ENCODE data around the gene CHRNA7. TPM values are rescaled to one million over a fixed set of nuclear protein-coding genes. Genes with fewer than 3 reads are reported as not detected.

Gene CHRNA7
- total and polyA plus RNA-seq, 10 of the 15 experiments (the other 5 are each of a cell fraction or from before 2014, with no cell fraction given) = 0.06 to 0.15 (median 0.12) TPM; not detected in 7

GRCh38 chr15:31993062-31993461 is 37.3 kb upstream of the CHRNA7 start:
- TF ChIP-seq RFX5 (IDR thresholded peaks at IDR 0.05; ENCODE audit: low read depth, low read length) (no peak), RUNX3 (IDR thresholded peaks at IDR 0.05; ENCODE audit: low read length) (no peak), USF2 (IDR thresholded peaks at IDR 0.05; ENCODE audit: borderline replicate concordance, low read depth, low read length) (no peak), PAX8 (IDR thresholded peaks at IDR 0.05) (no peak), ZZZ3 (IDR thresholded peaks at IDR 0.05; ENCODE audit: control insufficient read depth, insufficient read length, low read depth) (no peak), NR2C2 (IDR thresholded peaks at IDR 0.05; ENCODE audit: borderline replicate concordance, control insufficient read depth, insufficient read length, low read depth) (no peak), ZBED1 (IDR thresholded peaks at IDR 0.05; ENCODE audit: borderline replicate concordance) (no peak)
- FAIRE-seq = no peak

GRCh38 chr15:31997711-31998110 is 32.6 kb upstream of the CHRNA7 start:
- POLR2A ChIA-PET = no interaction called here
- H3K27ac ChIP-seq (ENCODE audit: control insufficient read depth, insufficient read depth) = no peak overlapping the region
- ATAC-seq (no peak), DNase-seq (ENCODE audit: low read depth, low spot score) (no peak), FAIRE-seq (no peak)
- in situ Hi-C loops (cut with MboI) = no loop called here
- CTCF ChIA-PET = no interaction called here
- TF ChIP-seq WRNIP1 (IDR thresholded peaks at IDR 0.05; ENCODE audit: borderline replicate concordance, low read depth, low read length) (no peak), NR2C2 (IDR thresholded peaks at IDR 0.05; ENCODE audit: borderline replicate concordance, control insufficient read depth, insufficient read length, low read depth) (no peak), NFYA (IDR thresholded peaks at IDR 0.05; ENCODE audit: borderline replicate concordance, low read depth, low read length) (no peak), NFXL1 (IDR thresholded peaks at IDR 0.05; ENCODE audit: borderline replicate concordance) (no peak), YY1 (IDR thresholded peaks at IDR 0.05; ENCODE audit: low read depth, low read length) (no peak), POLR2AphosphoS2 (IDR thresholded peaks at IDR 0.05; ENCODE audit: low read depth, low read length) (no peak), FOXK2 (IDR thresholded peaks at IDR 0.05) (no peak), KLF5 (IDR thresholded peaks at IDR 0.05; ENCODE audit: partially characterized antibody) (no peak), HSF1 (IDR thresholded peaks at IDR 0.05; ENCODE audit: low read depth, low read length) (no peak), E2F4 (IDR thresholded peaks at IDR 0.05; ENCODE audit: low read depth, low read length) (no peak)
- H3K9ac ChIP-seq (ENCODE audit: control insufficient read depth, insufficient read depth, low read length) = no peak overlapping the region
- H4K20me1 ChIP-seq (ENCODE audit: control insufficient read depth, insufficient read depth) = no peaks in the 10 kb centered on the region
- H3K9me3 ChIP-seq (replicated peaks; ENCODE audit: control insufficient read depth, insufficient read depth, low read length) = no peaks in the 10 kb centered on the region
- no peaks in the 10 kb centered on the region for H3K36me3 ChIP-seq (ENCODE audit: control insufficient read depth in 2 of 2, insufficient read depth in 2 of 2, low read length in 1 of 2)
- no peaks in the 10 kb centered on the region for H3K27me3 ChIP-seq (replicated peaks in 1 of 2; ENCODE audit: control insufficient read depth in 2 of 2, insufficient read depth in 2 of 2, low read length in 1 of 2)
- intact Hi-C loops (cut with micrococcal nuclease; ENCODE audit: unreplicated experiment) = no loop called here
- H3K4me1 ChIP-seq (ENCODE audit: control insufficient read depth, insufficient read depth, low read length) = no peaks in the 10 kb centered on the region
- no TSS peak for BruUV-seq (replicated peaks)
- no peak overlapping the region for H3K4me3 ChIP-seq
- no peaks in the 10 kb centered on the region for H3K79me2 ChIP-seq (ENCODE audit: control insufficient read depth, insufficient read depth, low read length)
- RAD21 ChIA-PET (ENCODE audit: unreplicated experiment) = no interaction called here
- no peak overlapping the region for H2AFZ ChIP-seq (ENCODE audit: control insufficient read depth, low read depth, low read length)
- H3K4me2 ChIP-seq (ENCODE audit: control insufficient read depth, insufficient read depth) = no peak overlapping the region
- SMC1A ChIA-PET (ENCODE audit: uncharacterized antibody, unreplicated experiment) = no interaction called here

More at GRCh38 chr15:31993062-31993461, 37.3 kb upstream of the CHRNA7 start:
- POLR2A ChIA-PET = no interaction called here
- Histone ChIP-seq H3K9me3 (replicated peaks; ENCODE audit: control insufficient read depth, insufficient read depth, low read length) (no peaks in the 10 kb centered on the region), H3K36me3 (ENCODE audit: control insufficient read depth in 2 of 2, insufficient read depth in 2 of 2, low read length in 1 of 2) (no peaks in the 10 kb centered on the region), H4K20me1 (ENCODE audit: control insufficient read depth, insufficient read depth) (no peaks in the 10 kb centered on the region), H2AFZ (ENCODE audit: control insufficient read depth, low read depth, low read length) (no peak overlapping the region), H3K27ac (ENCODE audit: control insufficient read depth, insufficient read depth) (no peak overlapping the region), H3K4me3 (no peak overlapping the region), H3K9ac (ENCODE audit: control insufficient read depth, insufficient read depth, low read length) (no peak overlapping the region), H3K27me3 (replicated peaks in 1 of 2; ENCODE audit: control insufficient read depth in 2 of 2, insufficient read depth in 2 of 2, low read length in 1 of 2) (no peaks in the 10 kb centered on the region), H3K79me2 (ENCODE audit: control insufficient read depth, insufficient read depth, low read length) (no peaks in the 10 kb centered on the region), H3K4me2 (ENCODE audit: control insufficient read depth, insufficient read depth) (no peak overlapping the region), H3K4me1 (ENCODE audit: control insufficient read depth, insufficient read depth, low read length) (no peaks in the 10 kb centered on the region)
- DNase-seq (ENCODE audit: low read depth, low spot score) = no peak
- CTCF ChIA-PET = no interaction called here
- WGBS (ENCODE audit: insufficient coverage, insufficient replicate concordance, low lambda C conversion rate, missing lambda C conversion rate) = 47% methylated on average over 4 of the region's 4 CpGs
- intact Hi-C loops (cut with micrococcal nuclease; ENCODE audit: unreplicated experiment) (no loop called here), in situ Hi-C loops (cut with MboI) (no loop called here)
- no TSS peak for BruUV-seq (replicated peaks)
- SMC1A ChIA-PET (ENCODE audit: uncharacterized antibody, unreplicated experiment) = no interaction called here
- RAD21 ChIA-PET (ENCODE audit: unreplicated experiment) = no interaction called here
- ATAC-seq = no peak

All from GM12878 (cell line).